ENCODE data around the gene ABHD18.
"Not testable (repeated sequence)": the region's sequence is repeated elsewhere in the genome, so short reads cannot be mapped to it uniquely, and the experiment has no call there.

ABHD18 gene

DNA sequence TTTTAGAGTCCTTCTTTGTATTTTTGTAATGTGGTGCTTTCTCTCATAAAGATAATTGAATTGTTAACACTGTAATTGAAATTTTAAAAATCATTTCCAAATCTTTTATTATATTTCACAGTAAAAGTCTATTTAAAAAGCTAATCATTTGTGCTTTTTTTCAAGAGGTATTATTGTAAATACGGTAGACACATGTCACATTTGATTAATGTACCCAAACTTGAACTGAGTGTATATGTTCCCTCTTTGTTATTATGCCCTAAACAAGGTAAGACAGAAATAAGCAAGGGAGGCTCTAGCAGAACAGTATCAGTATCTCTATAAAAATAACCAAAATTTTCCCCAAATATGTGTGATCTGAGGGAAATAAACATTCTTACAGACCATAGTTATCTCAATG is 74.4 kb downstream of the ABHD18 start:
- TF ChIP-seq CTCF (IDR thresholded peaks at IDR 0.05; ENCODE audit: low read depth, low read length, missing control alignments) = no peak
- H3K4me3 ChIP-seq (ENCODE audit: low read depth, low read length) = no peak overlapping the region

DNA sequence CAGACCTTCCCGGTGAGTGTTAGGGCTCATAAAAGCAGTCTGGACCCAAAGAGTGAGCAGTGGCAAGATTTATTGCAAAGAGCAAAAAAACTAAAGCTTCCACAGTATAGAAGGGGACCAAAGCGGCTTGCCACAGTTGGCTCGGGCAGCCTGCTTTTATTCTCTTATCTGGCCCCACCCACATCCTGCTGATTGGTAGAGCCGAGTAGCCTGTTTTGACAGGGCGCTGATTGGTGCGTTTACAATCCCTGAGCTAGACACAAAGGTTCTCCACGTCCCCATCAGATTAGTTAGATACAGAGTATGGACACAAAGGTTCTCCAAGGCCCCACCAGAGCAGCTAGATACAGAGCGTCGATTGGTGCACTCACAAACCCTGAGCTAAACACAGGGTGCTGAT is 81.8 kb downstream of the ABHD18 start:
- not testable (repeated sequence) for DNase-seq (ENCODE audit: low read depth); H3K4me3 ChIP-seq (ENCODE audit: low read depth, low read length)

More for the DNA sequence above, 74.4 kb downstream of the ABHD18 start:
- no peak for DNase-seq (ENCODE audit: low read depth)

DNA sequence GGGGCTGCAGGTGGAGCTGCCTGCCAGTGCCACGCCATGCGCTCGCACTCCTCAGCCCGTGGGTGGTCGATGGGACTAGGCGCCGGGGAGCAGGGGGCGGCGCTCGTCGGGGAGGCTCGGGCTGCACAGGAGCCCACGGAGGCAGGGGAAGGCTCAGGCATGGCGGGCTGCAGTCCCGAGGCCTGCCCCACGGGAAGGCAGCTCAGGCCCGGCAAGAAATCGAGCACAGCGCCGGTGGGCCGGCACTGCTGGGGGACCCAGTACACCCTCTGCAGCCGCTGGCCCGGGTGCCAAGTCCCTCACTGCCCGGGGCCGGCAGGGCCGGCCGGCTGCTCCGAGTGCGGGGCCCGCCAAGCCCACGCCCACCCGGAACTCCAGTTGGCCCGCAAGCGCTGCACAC is 82.3 kb downstream of the ABHD18 start:
- not testable (repeated sequence) for H3K4me3 ChIP-seq (ENCODE audit: low read depth, low read length); DNase-seq (ENCODE audit: low read depth)

DNA sequence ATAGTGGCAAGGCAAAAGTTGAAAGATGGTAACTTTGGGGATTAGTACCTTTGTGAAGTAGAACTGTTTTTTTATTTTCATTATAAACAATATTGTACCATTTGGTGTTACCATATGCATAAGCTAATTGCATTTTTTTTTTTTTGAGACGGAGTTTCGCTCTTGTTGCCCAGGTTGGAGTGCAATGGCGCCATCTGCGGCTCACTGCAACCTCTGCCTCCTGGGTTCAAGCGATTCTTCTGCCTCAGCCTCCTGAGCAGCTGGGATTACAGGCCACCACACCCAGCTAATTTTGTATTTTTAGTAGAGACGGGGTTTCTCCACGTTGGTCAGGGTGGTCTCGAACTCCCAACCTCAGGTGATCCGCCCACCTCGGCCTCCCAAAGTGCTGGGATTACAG is 86.0 kb downstream of the ABHD18 start:
- H3K4me3 ChIP-seq (ENCODE audit: low read depth, low read length); DNase-seq (ENCODE audit: low read depth): not testable (repeated sequence)

DNA sequence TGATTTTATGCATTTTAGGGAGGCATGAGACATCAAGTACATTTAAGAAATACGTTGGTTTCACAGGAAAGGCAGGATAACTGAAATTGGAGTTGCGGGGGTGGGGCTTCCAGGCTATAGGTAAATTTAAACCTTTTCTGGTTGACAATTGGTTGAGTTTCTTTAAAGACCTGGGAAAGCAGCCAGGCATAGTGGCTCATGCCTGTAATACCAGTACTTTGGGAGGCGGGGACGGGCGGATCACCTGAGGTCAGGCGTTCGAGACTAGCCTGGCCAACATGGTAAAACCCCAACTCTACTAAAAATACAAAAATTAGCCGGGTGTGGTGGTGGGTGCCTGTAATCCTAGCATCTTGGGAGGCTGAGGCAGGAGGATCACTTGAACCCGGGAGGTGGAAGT is 89.7 kb downstream of the ABHD18 start:
- DNase-seq (ENCODE audit: low read depth); H3K4me3 ChIP-seq (ENCODE audit: low read depth, low read length): not testable (repeated sequence)

DNA sequence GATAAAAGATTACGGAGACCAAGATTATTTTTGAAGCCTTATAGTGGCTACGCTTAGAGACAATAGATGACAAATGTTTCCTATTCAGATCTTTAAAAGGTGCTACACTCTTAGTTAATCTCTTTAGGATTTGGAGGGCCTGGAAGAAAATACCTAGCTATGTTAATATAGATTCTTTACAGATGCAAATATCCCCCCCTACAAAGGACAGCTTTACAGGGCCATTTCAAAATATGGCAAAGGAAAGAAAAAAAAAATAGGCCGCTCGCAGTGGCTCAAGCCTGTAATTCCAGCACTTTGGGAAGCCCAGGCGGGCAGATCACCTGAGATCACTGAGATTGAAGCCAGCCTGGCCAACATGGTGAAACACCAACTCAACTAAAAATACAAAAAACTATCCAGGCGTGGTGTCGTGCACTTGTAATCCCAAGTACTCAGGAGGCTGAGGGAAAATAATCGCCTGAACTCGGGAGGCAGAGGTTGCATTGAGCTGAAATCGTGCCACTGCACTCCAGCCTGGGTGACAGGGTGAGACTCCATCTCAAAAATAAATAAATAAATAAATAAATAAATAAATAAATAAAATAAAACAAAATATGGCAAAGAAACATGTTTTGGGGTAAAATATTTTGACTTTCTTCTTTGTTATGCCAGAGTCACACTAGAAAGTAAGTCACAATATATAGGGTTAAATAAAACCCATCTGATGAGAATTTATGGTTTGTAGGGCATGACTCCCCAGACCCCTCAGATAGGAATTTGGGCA is 90.4 kb downstream of the ABHD18 start:
- not testable (repeated sequence) for H3K4me3 ChIP-seq (ENCODE audit: low read depth, low read length); DNase-seq (ENCODE audit: low read depth)

- no peak for TF ChIP-seq CTCF (IDR thresholded peaks at IDR 0.05; ENCODE audit: low read depth, low read length, missing control alignments)
- no peak for DNase-seq (ENCODE audit: low read depth)
- no peak overlapping the region for H3K4me3 ChIP-seq (ENCODE audit: low read depth, low read length)
Measured at GRCh38 chr4:128056396-128056795, 91.2 kb downstream of the ABHD18 start.

DNA sequence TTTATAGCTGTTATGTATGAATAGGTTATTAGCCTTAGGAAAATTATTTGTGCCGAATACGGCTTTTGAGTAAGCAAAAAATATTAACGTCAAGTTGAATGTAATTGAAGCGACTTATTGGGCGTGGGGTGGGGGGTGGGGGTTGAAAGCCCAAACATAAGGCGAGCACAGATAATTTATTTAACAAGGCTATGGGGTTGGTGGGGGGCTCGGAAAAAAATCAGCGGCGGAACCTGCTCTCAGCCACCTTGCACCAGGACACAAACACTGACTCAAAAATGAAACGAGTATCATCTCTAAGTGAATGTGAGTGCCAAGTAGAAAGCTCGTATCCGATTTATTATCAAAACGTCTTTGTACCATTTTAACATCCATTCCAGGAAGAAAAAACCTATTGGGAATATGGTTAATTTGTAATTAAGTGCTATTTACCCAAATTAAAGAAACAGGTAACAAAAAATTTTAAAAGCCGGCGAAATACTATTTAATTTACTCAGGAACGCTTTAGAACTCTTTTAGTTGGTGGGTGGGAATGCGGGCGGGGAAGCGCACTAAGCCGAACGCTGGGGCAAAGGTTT is 95.0 kb downstream of the ABHD18 start:
- peak overlapping the region; percentile 95 for H3K4me3 ChIP-seq (ENCODE audit: low read depth, low read length)
- DNase-seq (ENCODE audit: low read depth) = no peak
- no peak for TF ChIP-seq CTCF (IDR thresholded peaks at IDR 0.05; ENCODE audit: low read depth, low read length, missing control alignments)

DNA sequence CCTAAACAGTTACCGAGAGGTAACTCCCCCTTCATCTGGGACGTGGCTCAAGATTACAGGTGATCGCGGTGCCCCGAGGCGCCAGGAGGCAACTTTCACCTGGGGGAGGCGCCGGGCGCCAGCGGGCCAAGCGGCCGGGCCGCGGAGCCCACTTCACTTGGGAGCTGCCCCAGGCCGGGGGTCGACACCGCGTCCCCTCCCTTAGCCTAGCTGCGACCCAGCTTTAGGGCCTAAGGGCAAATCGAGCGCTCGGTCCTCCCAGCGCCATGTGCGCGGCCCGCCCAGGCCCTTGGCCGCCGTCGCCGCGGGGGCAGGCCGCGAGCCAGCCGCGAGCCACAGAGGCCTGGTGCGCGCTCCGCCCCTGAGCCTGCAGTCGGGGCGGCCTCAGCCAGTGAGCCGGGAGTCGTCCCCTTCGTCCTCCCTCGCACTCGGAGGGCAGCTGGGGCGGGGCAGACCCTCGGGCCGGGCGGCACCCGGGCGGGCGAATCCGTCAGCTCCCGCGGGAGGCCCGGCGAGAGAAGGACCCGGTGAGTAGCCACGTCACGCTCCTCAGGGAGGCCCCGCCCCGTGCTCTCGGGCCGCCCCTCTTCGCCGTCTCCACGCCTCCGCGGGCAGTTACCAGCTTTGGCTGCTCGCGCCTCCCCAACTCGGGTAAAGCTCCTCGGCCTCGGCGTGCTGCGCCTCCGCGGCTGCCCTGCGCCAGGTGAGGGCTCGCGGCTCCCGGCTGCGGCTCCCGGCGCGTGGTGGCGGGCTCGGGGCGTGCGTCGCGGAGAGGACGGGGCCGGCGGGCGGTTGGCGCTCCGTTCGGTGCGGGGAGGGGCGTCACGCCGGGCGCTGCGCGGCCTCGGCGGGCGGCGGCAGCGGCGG is 95.7 kb downstream of the ABHD18 start, which contains the start of gene LARP1B:
Gene LARP1B (plus strand): TSS at position 614 of the 867 bp plus-strand sequence. CDS start 13,640 bp downstream, outside the sequence.
- peak within 1 kb of the TSS; percentile 95 for H3K4me3 ChIP-seq (ENCODE audit: low read depth, low read length)
- TF ChIP-seq CTCF (IDR thresholded peaks at IDR 0.05; ENCODE audit: low read depth, low read length, missing control alignments) = no peak
- DNase-seq (ENCODE audit: low read depth) = peak; percentile 80
